GM08714 (cell line): ENCODE results near the gene ATXN2.
"Not testable (repeated sequence)": the region's sequence is repeated elsewhere in the genome, so short reads cannot be mapped to it uniquely, and the experiment has no call there.

Source experiments
- H3K4me3 ChIP-seq: fragments of 200-500 bp; sonication (Bioruptor generic); 2 replicates; pipeline ENCODE4 v1.5.1; 2014; ENCODE audit warnings: mild to moderate bottlenecking, low read length, inconsistent platforms
- ZNF274 ChIP-seq: IDR thresholded peaks from 2 replicates; pipeline ENCODE4 v1.6.1; 2012; ENCODE audit warnings: mild to moderate bottlenecking, low read depth, low read length

The ATXN2 gene

DNA sequence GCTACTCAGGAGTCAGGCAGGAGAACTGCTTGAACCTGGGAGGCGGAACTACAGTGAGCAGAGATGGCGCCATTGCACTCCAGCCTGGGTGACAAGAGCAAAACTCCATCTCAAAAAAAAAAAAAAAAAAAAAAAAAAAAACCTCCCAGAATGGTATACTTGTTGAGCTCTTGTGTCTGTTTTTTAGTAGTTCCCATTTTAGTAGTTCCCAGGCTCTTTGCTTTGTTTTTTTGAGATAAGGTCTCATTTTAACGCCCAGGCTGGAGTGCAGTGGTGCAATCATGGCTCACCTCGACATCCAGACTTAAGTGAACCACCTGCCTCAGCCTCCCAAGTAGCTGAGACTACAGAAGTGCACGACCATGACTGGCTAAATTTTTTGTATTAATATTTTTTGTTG lies 13.4 kb downstream of the ATXN2 start:
- TF ChIP-seq ZNF274 = no peak
- H3K4me3 ChIP-seq = no peak overlapping the region

DNA sequence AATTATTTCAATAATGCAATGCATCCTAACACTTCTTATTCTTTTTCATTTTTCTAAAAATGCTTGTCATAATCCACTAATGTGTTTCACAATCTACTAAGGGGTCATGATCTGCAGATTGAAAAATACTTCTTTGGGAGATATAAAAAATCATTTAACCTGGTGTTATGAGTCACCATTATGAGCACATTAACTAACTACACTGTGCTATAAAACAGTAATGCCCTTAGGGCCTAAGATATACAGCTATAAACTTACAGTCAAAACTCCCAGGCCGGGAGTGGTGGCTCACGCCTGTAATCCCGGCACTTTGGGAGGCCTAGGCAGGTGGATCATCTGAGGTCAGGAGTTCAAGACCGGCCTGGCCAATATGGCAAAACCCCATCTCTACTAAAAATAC lies 14.2 kb downstream of the ATXN2 start:
- no peak for TF ChIP-seq ZNF274
- no peak overlapping the region for H3K4me3 ChIP-seq

DNA sequence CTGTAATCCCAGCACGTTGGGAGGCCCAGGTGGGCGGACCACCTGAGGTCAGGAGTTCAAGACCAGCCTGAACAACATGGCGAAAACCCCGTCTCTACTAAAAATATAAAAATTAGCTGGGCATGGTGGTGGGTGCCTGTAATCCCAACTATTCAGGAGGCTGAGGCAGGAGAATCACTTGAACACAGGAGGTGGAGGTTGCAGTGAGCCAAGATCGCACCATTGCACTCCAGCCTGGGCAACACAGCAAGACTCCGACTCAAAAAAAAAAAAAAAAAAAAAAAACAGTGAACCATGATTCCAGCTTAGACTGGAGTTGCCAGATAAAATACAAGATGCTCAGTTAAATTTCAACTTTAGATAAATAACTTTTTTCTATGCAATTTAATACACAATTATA lies 15.6 kb downstream of the ATXN2 start:
- not testable (repeated sequence) for H3K4me3 ChIP-seq

DNA sequence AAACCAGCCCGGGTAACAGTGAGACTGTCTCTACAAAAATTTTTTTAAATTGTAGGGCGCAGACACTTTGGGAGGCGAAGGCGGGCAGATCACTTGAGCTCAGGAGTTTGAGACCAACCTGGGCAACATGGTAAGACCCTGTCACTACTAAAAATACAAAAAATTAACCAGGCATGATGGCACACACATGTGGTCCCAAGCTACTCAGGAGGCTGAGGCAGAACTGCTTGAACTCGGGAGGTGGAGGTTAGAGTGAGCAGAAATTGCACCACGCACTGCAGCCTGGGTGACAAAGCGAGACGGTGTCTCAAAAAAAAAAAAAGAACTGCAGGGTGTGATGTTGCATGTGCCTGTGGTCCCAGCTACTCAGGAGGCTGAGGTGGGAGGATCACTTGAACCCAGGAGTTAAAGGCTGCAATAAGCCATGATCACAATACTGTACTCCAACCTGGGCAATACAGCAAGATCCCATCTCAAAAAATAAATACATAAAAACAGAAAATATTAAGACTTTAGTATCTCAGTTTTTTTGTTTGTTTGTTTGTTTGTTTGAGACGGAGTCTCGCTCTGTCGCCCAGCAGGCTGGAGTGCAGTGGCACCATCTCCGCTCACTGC lies 16.9 kb downstream of the ATXN2 start:
- no peak for TF ChIP-seq ZNF274
- H3K4me3 ChIP-seq = no peak overlapping the region

DNA sequence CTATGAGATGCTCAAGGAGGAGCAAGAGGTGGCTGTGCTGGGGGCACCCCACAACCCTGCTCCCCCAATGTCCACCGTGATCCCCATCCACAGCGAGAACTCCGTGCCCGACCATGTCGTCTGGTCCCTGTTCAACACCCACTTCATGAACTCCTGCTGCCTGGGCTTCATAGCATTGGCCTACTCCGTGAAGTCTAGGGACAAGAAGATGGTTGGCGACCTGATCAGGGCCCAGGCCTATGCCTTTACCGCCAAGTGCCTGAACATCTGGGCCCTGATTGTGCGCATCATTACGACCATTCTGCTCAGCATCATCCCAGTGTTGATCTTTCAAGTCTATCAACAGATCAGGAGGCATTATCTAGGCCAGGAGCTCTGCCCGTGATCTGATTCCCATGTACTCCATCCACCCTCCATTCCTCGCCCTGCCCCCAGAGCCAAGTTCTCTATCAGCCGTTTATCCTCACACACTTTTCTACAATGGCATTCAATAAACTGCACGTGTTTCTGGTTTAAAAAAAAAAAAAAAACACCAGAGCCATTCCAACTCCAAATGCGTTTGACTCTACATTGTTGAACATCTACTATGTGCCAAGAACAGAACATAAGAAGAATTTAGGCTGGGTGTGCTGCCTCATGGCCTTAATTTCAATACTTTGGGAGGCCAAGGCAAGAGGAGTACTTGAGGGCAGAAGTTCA lies 17.5 kb downstream of the ATXN2 start:
- H3K4me3 ChIP-seq = no peak overlapping the region
- no peak for TF ChIP-seq ZNF274

DNA sequence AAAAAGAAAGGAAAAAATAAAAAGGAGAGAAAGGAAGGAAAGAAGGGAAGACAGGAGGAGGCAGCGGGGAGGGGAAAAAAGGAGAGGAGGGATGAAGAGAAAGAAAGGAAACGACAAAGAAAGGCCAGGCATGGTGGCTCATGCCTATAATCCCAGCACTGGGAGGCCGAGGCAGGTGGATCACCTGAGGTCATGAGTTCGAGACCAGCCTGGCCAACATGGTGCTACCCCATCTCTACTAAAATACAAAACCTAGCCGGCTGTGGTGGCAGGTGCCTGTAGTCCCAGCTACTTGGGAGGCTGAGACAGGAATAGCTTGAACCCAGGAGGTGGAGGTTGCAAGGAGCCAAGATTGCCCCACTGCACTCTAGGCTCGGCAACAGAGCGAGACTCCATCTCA lies 18.4 kb downstream of the ATXN2 start:
- no peak overlapping the region for H3K4me3 ChIP-seq
- no peak for TF ChIP-seq ZNF274

DNA sequence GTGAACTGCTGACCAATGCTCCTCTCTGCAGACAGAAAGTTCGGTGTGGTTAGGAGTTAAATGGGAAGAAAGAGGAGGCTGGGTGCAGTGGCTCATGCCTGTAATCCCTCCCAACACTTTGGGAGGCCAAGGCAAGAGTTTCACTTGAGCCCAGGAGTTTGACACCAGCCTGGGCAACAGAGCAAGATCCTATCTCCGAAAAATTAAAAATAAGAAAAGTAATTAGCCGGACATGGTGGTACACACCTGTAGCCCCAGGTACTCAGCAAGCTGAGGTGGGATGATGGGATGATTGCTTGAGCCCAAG lies 19.0 kb downstream of the ATXN2 start:
- no peak overlapping the region for H3K4me3 ChIP-seq
- no peak for TF ChIP-seq ZNF274

DNA sequence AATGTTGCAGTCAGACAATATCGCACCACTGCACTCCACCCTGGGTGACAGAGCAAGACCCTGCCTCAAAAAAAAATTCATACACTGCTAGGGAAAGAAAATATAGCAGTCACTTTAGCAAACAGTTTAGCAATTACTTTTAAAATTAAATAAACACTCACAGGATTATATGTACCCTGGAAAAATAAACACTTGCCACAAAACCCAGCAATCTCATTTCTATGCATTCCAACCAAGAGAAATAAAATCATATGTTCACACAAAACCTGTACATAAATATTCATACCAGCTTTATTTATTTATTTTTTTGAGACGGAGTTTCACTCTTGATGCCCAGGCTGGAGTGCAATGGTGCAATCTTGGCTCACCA lies 20.2 kb downstream of the ATXN2 start:
- no peak for TF ChIP-seq ZNF274
- H3K4me3 ChIP-seq = no peak overlapping the region

DNA sequence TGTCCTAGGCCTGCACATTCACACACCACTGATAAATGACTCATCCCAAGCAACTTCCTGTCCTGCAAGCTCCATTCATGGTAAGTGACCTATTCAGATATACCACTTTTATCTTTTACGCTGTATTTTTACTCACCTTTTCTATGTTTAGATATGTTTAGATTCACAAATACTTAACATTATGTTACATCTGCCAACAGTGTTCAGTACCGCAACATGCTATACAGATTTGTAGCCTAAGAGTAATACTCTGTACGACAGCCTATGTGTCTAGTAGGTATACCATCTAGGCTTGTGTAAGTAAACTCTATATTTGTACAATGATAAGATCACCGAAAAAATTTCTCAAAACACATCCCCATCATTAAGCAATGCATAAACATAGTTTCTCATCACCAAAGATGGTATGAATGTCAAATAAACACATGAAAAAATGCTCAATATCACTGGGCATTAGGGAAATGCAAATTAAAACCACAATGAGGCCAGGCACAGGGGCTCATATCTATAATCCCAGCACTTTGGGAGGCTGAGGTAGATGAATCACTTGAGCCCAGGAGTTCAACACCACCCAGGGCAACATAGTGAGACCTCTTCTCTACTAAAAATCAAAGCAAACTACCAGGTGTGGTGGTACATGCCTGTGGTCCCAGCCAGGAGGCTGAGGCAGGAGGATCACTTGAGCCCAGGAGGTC lies 20.7 kb downstream of the ATXN2 start:
- no peak for TF ChIP-seq ZNF274
- H3K4me3 ChIP-seq = no peak overlapping the region

DNA sequence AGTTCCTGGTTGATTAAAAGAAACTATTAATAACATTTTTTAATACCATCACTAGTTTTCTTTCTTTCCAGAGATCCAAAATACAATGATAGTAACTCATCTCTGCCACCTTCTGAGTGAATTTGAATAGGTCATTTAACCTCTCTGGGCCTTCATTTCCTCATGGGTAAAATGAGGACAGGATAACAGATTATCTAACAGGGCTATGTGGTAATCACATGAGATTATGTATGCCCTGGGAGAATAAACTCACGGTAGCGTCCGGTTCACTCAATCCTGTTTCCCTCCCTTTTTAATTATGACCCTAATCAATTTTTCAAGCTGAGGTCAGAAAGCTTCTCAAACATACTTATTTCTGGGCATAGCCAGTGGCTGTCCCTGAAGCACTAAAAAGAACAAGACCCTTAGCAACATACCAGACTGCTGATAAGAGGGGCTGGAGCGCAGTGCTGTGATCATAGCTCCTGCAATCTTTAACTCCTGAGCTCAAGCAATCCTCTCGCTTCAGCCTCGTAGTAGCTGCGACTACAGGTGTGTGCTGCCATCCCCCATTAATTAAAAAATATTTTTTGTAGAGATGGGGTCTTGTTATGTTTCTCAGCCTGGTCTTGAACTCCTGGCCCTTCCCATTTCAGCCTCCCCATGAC lies 24.2 kb downstream of the ATXN2 start:
- TF ChIP-seq ZNF274 = no peak

DNA sequence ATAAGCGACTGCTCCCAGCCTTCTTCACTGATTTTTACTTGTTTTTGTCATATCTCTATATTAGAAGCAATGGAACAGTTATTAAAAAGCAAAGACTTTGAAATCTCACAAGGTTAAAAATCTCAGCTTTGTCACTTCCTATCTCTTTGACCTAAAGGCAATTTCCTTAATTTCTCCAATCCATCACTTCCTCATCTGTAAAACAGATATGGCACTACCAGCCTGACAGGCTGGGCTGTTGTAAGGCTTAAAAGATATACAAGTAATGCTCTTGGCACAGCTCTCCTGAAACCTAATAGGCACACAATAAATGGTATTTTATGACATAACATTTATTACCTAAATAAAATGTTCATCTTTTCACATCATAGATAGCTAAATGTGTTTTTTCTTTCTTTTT lies 25.6 kb downstream of the ATXN2 start:
- no peak for TF ChIP-seq ZNF274
- no peak overlapping the region for H3K4me3 ChIP-seq

More for the DNA sequence above, 24.2 kb downstream of the ATXN2 start:
- no peak overlapping the region for H3K4me3 ChIP-seq

DNA sequence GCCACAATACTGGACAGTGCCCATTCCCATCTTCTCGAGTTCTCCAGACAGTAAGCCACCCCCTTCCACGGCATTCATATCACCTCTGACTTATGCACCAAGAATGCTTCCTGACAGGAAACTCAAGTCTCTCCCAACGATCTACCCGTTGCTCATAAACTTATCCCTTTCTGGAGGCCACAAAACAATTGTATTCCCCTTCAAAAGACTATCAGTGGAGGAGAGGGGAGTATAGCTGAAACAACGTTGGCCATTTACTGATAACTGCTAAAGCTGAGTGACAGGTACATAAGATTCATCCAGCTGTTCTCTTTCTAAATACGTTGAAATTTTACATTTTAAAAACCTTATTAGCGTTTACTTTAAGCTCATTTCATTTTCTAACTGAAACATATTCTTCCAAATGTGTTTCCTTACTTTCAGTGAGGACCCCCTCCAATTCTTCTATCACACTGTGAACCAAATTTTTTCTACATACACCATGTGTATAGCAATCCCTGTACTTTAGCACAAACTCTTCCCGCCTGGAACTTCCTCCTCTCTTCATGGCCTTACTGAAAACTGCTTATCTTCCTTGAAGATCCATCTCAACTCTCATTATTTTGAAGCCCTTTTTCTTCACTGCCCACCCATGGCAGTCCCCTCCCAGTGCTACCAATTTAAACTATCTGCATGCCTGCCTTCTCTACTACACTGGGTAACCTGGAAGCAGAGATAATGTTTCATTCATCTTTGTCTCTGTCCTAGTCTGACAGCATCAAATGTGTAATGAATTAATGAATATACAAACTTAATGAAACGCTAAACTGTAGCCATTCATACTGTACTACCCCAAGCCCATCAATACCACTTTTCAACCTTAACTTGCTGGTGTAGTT lies 28.8 kb downstream of the ATXN2 start:
- H3K4me3 ChIP-seq = no peak overlapping the region
- TF ChIP-seq ZNF274 = no peak

DNA sequence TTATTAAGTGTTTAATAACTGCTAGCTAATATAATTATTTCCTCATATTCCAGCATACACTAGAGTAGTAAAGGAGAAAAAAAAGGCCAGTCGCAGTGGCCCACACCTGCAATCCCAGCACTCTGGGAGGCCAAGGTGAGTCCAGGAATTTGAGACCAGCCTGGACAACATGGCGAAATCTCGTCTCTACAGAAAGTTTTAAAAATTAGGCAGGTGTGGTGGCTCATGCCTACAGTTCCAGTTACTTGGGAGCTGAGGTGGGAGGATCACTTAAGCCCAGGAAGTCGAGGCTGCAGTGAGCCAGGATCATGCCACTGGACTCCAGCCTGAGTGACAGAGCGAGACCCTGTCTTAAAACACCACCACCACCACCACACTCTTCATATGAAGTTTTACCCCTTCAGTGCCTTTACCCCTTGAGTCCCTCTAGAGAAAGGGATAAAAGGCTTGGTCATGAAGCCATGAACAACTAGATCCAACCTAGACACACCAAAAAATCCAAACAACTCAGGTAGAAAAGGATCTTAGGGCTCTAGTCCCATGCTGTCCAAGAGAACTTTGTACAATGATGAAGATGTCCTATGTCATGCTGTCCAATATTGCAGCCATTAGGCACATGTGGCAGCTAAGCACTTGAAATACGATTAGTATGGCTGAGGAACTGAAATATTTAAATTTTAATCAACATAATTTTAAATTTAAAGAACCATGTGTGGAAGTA lies 29.6 kb downstream of the ATXN2 start:
- TF ChIP-seq ZNF274 = no peak
- no peak overlapping the region for H3K4me3 ChIP-seq

DNA sequence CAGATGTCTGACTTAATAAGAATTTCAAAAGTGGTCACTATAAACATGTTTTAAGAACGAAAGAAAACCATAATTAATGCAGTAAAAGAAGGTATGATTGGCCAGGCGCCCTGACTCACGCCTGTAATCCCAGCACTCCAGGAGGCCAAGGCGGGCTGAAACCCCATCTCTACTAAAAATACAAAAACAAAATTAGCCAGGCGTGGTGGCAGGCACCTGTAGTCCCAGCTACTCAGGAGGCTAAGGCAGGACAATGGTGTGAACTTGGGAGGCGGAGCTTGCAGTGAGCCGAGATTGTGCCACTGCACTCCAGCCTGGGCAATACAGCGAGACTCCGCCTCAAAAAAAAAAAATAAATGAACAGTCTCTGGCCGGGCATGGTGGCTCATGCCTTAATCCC lies 38.3 kb downstream of the ATXN2 start:
- not testable (repeated sequence) for H3K4me3 ChIP-seq

DNA sequence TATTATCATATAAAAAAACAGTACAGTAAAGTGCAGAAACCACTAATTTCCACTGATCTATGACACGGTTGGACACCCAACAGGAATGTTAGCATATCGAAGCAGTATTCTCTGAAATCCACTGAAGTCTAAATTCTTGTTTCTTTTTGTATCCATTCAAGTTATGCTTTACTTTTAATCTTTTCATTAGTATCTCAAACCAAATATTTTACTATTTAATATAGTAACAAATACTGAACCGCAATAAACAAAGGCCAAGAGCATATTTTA lies 41.1 kb downstream of the ATXN2 start:
- no peak for TF ChIP-seq ZNF274
- no peak overlapping the region for H3K4me3 ChIP-seq
